ENCODE data around the gene OSBPL3.

GRCh38 chr7:24842029-24842428, 137.9 kb downstream of the OSBPL3 start:
- no peak for TF ChIP-seq CTCF (IDR thresholded peaks at IDR 0.05)
- TF ChIP-seq POLR2AphosphoS5 (IDR thresholded peaks at IDR 0.05; ENCODE audit: insufficient read depth in 1 of 2, low read depth in 1 of 2) = no peak
